ENCODE measurements around the gene FGFR2. TPM values are rescaled to one million over a fixed set of nuclear protein-coding genes. Genes with fewer than 3 reads are reported as not detected.

The FGFR2 gene
- total RNA-seq, 1 experiment from 2014 or later = 286 TPM

DNA sequence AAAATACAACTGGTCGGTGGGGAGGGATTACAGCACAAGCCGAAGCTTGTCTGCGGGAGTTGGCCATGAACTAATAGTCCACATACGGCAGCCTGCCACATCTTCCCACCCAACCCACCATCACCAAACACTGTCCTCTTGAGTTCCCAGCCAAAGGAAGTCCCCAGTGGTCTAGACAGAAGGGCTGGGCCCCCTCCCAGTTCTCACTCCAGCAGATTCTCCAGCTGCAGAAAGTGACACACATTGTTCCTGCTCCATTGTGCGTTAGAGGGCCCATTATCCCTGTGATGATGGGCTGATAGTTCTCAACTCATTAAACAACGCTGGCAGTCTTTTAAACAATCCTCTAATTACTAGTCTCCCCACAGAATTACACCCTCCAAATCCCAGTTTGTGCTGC lies 148.0 kb downstream of the FGFR2 start:
- Mint-ChIP-seq H3K36me3 (ENCODE audit: insufficient read depth, unreplicated experiment) (peaks cover 10% of the 10 kb centered on the region), H3K4me1 (ENCODE audit: low read depth, unreplicated experiment) (peaks cover 34% of the 10 kb centered on the region), H3K4me3 (ENCODE audit: unreplicated experiment) (no peak overlapping the region), H3K27ac (ENCODE audit: unreplicated experiment) (peak overlapping the region; percentile 66), H3K27me3 (ENCODE audit: insufficient read depth, unreplicated experiment) (no peaks in the 10 kb centered on the region), H3K9me3 (ENCODE audit: unreplicated experiment) (no peaks in the 10 kb centered on the region)
- CTCF ChIA-PET = no interaction called here
- DNase-seq = no peak
- BruUV-seq (replicated peaks) = no TSS peak
- H3K9me3 ChIP-seq = no peaks in the 10 kb centered on the region
- no peak overlapping the region for H3K4me3 ChIP-seq (ENCODE audit: low read depth, low read length)
- no peaks in the 10 kb centered on the region for H3K36me3 ChIP-seq (ENCODE audit: control insufficient read depth, insufficient read depth, low read length)
- TF ChIP-seq, protein P1, sequence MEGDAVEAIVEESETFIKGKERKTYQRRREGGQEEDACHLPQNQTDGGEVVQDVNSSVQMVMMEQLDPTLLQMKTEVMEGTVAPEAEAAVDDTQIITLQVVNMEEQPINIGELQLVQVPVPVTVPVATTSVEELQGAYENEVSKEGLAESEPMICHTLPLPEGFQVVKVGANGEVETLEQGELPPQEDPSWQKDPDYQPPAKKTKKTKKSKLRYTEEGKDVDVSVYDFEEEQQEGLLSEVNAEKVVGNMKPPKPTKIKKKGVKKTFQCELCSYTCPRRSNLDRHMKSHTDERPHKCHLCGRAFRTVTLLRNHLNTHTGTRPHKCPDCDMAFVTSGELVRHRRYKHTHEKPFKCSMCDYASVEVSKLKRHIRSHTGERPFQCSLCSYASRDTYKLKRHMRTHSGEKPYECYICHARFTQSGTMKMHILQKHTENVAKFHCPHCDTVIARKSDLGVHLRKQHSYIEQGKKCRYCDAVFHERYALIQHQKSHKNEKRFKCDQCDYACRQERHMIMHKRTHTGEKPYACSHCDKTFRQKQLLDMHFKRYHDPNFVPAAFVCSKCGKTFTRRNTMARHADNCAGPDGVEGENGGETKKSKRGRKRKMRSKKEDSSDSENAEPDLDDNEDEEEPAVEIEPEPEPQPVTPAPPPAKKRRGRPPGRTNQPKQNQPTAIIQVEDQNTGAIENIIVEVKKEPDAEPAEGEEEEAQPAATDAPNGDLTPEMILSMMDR (IDR thresholded peaks at IDR 0.05; ENCODE audit: insufficient read depth in 1 of 2, low read depth in 1 of 2, low read length in 1 of 2, severe bottlenecking in 1 of 2, unreplicated experiment in 1 of 2) = no peak
- peaks cover 68% of the 10 kb centered on the region for H3K4me1 ChIP-seq
- POLR2A ChIA-PET = no interaction called here
- H3K27me3 ChIP-seq (replicated peaks; ENCODE audit: control insufficient read depth, insufficient read depth, low read length) = no peaks in the 10 kb centered on the region
- intact Hi-C loops (cut with micrococcal nuclease; ENCODE audit: unreplicated experiment) = no loop called here

DNA sequence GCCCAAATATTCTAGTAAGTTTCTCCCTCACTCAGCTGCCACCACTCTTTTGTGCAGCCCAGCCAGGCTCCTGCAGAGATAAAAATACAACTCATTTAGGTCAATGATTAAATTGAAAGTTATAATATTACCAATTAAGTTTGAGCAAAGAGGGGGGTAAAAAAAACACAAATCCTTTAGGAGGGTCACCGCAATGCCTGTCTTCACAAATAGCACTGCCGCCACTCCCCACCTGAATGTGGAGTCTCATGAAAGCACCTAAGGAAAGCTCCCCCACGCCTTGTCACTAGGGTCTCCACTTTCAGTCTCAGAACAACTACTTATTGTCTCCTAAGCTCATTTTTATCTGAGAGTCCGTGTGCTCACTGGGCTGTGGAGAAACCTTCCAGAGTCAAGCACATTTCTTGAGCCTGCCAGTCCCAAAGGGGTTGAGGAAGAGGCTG lies 148.7 kb downstream of the FGFR2 start:
- Histone ChIP-seq H3K27me3 (replicated peaks; ENCODE audit: control insufficient read depth, insufficient read depth, low read length) (no peaks in the 10 kb centered on the region), H3K4me1 (peaks cover 62% of the 10 kb centered on the region), H3K36me3 (ENCODE audit: control insufficient read depth, insufficient read depth, low read length) (no peaks in the 10 kb centered on the region), H3K9me3 (no peaks in the 10 kb centered on the region), H3K4me3 (ENCODE audit: low read depth, low read length) (no peak overlapping the region)
- no peak for DNase-seq
- H3K9me3 Mint-ChIP-seq (ENCODE audit: unreplicated experiment) = no peaks in the 10 kb centered on the region
- H3K27ac Mint-ChIP-seq (ENCODE audit: unreplicated experiment) = peak overlapping the region; percentile 66
- ChIA-PET POLR2A (interaction anchor here (0.5 kb wide), 1 partner anchor 478 kb away, joined by 3 read pairs; the partner anchor contains the start of gene ATE1), CTCF (interaction anchor here (0.7 to 1.3 kb wide), 5 partner anchors 11 to 353 kb away, joined by 3 to 4 read pairs (median 3); no protein-coding TSS in a partner anchor)
- no peaks in the 10 kb centered on the region for H3K27me3 Mint-ChIP-seq (ENCODE audit: insufficient read depth, unreplicated experiment)
- H3K4me1 Mint-ChIP-seq (ENCODE audit: low read depth, unreplicated experiment) = peaks cover 35% of the 10 kb centered on the region
- peak overlapping the region; percentile 54 for H3K4me3 Mint-ChIP-seq (ENCODE audit: unreplicated experiment)
- peaks cover 16% of the 10 kb centered on the region for H3K36me3 Mint-ChIP-seq (ENCODE audit: insufficient read depth, unreplicated experiment)
- intact Hi-C loops (cut with micrococcal nuclease; ENCODE audit: unreplicated experiment) = no loop called here
- TSS peak; percentile 22 for BruUV-seq (replicated peaks)
- TF ChIP-seq, protein P1 (IDR thresholded peaks at IDR 0.05; ENCODE audit: insufficient read depth in 1 of 2, low read depth in 1 of 2, low read length in 1 of 2, severe bottlenecking in 1 of 2, unreplicated experiment in 1 of 2) = no peak

DNA sequence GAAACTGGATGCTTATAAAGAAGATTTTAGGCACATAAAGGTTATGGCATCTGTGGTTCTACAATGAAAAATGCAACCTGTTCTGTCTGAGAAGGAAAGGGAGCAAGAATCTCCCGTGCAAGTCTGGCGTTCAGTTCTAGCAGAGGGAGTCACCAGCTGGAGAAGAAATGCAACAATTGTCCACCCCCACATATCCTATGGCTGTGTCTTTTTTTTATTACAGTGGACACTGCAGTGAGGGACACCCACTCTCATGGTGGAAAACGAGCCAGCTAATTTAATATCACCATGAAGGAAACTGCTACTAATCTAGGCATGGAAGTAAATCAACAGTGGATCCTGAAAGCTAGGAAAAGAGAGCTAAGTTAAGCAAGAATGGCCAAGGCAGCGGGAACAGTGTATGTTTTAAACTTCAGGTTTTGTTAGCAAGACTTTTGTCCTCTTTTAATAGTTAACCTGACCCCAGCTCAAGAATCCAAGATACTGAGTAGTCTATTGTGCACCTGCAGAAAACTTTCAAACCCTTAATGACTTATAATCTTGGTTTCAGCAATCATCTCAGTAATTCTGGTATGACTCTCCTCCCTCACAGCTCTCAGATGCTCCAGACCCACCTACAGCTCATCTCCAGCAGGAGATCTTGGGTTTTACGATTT lies 149.3 kb downstream of the FGFR2 start:
- TF ChIP-seq, protein P1 (IDR thresholded peaks at IDR 0.05; ENCODE audit: insufficient read depth in 1 of 2, low read depth in 1 of 2, low read length in 1 of 2, severe bottlenecking in 1 of 2, unreplicated experiment in 1 of 2) = no peak
- POLR2A ChIA-PET = interaction anchor here (0.5 kb wide), 1 partner anchor 479 kb away, joined by 3 read pairs; the partner anchor contains the start of gene ATE1
- no peaks in the 10 kb centered on the region for H3K27me3 ChIP-seq (replicated peaks; ENCODE audit: control insufficient read depth, insufficient read depth, low read length)
- H3K36me3 ChIP-seq (ENCODE audit: control insufficient read depth, insufficient read depth, low read length) = no peaks in the 10 kb centered on the region
- peak; percentile 24 to 53 for DNase-seq
- H3K4me1 Mint-ChIP-seq (ENCODE audit: low read depth, unreplicated experiment) = peaks cover 39% of the 10 kb centered on the region
- CTCF ChIA-PET = interaction anchor here (0.7 to 1.3 kb wide), 5 partner anchors 11 to 352 kb away, joined by 3 to 4 read pairs (median 3); no protein-coding TSS in a partner anchor
- peaks cover 59% of the 10 kb centered on the region for H3K4me1 ChIP-seq
- peaks cover 16% of the 10 kb centered on the region for H3K36me3 Mint-ChIP-seq (ENCODE audit: insufficient read depth, unreplicated experiment)
- 0 out of 2 replicates have a peak overlapping the region, but pooled peaks have one; percentile 0 for H3K4me3 ChIP-seq (ENCODE audit: low read depth, low read length)
- H3K4me3 Mint-ChIP-seq (ENCODE audit: unreplicated experiment) = peak overlapping the region; percentile 54
- no peaks in the 10 kb centered on the region for H3K9me3 Mint-ChIP-seq (ENCODE audit: unreplicated experiment)
- no peaks in the 10 kb centered on the region for H3K9me3 ChIP-seq
- intact Hi-C loops (cut with micrococcal nuclease; ENCODE audit: unreplicated experiment) = loop anchor here (1.0 kb wide), 1 partner anchor 12 kb away; no protein-coding TSS in a partner anchor
- H3K27me3 Mint-ChIP-seq (ENCODE audit: insufficient read depth, unreplicated experiment) = no peaks in the 10 kb centered on the region
- BruUV-seq (replicated peaks) = TSS peak; percentile 93
- peak overlapping the region; percentile 66 for H3K27ac Mint-ChIP-seq (ENCODE audit: unreplicated experiment)
